NCI-H748 (cell line): ENCODE data around the gene WNT4.

Experiments
- DNase-seq: peaks from one replicate; lab custom pipeline; 2025; ENCODE audit not compliant: unreplicated experiment; lab: John Stamatoyannopoulos, UW

WNT4 gene

DNA sequence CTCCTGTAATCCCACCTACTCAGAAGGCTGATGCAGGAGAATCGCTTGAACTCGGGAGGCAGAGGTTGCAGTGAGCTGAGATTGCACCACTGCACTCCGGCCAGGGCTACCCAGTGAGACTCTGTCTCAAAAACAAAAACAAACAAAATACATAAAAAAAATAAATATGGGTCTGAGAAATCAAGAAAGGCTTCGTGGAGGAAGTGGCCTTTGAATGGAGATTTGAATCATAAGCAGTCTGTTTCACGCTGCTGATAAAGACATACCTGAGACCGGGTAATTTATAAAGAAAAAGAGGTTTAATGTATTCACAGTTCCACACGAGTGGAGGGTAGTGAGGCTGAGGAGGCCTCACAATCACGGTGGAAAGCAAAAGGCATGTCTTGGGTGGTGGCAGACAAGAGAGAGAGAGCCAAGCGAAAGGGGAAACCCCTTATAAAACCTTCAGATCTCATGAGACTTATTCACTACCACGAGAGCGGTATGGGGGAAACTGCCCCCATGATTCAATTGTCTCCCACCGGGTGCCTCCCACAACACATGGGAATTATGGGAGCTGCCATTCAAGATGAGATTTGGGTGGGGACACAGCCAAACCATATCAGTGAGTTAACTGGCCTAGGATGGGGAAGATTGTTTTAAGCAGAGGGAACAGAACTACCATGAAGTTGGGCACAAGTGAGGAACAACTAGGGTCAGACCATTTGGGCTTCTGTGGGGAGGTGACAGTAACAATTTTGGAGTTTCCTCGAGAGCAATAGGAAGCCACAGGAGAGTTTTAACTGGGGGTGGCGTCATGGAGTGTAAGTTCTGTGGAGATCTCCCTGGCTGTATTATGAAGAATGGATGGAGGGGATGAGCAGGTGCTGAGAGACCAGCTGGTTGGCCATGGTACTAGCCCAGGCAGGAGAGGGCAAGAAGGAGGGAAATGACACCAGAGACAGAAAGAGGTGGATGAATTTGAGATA is 22.2 kb upstream of the WNT4 start:
- no peak for DNase-seq

DNA sequence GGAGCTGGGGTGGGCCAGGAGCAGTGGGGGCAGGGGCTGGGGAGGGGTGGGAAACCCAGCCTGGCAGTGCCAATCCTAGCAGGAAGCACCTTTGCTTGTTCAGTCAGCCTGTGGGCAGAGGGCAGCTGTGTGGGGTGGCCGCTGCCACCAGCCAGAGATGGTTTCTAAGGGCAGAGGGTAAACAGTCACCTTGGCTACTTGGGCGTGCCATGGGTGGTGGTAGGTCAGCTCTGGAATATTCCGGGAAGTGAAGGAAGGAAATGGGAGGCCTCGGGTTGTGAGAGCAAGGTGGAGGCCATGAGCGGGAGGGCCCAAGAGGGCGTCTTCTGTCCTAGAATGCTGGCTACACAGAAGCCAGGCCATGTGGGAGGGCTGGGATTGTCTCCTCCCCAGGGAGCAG is 20.7 kb upstream of the WNT4 start:
- DNase-seq: no peak

DNA sequence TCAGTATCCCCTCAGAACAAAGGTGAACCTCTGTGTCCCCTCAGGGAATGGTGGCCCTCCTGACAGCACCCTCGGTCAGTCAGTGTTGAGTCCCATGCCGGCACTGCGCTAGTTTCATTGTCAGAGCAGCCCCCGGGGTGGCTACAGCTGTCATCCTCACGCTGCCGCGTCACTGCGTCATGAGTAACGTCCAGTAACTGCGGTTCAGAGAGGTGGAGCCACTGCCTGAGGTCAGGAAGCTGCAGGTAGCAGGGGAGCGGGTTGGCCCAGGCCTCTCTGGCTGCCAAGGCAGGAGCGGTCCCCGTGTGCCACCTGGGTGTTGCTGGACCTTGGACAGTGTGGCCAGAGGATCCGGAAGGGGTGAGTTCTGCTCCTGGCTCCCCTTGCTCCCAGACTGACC is 20.2 kb upstream of the WNT4 start:
- no peak for DNase-seq

DNA sequence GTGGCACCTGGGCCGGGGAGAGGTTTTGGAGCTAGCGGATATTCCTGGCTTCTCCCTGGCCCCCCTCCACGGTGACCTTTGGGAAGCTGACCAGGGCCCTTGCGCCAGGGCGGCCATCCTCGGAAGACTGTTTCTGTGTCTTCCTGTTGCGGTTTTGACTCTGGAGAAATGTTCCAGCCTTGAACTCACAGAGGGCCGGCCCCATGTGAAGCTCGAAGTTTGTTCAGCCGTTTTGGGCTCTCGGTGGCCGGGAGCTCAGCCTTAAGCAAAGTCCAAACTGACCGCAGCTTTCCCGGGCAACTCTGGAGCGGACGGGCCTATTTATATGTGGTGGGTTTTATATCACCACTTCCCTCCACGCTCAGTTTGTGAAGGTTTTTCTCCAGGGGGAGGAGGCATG is 17.0 kb upstream of the WNT4 start:
- DNase-seq: no peak

DNA sequence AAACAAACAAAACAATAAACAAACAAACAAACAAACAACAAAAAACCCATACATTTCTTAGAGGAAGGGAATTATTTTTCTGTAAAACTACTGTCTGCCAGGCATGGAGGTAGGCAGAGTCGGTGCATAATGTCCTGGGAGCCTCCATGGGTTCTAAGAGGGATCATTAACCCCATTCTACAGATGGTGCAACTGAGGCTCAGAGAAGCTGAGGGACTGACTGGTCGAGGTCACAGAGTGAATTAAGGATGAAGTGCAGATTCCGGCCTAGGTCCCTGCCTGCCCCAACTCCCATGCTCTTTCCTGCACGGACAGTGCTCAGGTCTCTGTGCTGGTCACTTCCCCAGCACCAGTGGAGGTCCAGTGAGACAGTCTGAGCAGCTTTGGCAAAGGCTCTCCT is 15.8 kb upstream of the WNT4 start:
- DNase-seq: no peak

DNA sequence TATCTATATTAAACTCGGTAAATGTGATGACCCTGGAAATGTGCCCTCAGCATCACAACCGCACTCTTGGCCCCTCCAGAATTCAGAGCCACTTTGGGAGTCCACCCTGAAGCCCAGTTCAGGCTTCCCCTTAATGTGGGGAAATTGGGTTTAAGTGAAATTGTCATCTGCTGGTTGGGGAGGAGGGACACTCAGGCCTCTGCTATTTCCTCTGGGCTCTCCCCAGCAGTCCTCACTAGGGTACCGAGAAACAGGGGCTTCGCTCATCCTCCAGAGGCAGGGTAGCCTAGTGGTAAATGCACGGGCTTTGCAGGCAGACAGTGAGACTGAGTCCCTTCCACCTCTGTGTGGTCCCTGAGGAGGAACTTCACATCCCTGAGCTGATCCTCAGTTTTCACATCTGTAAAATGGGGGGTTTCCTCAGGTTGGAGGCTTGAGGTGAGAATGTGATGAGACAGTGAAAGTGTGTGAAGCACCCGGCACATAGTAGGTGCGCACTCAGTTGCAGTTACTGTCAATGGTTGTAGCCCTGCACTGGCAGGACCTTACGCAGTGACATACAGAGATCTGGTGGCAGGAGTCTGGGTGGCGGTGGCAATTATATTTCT is 14.6 kb upstream of the WNT4 start:
- DNase-seq: no peak

DNA sequence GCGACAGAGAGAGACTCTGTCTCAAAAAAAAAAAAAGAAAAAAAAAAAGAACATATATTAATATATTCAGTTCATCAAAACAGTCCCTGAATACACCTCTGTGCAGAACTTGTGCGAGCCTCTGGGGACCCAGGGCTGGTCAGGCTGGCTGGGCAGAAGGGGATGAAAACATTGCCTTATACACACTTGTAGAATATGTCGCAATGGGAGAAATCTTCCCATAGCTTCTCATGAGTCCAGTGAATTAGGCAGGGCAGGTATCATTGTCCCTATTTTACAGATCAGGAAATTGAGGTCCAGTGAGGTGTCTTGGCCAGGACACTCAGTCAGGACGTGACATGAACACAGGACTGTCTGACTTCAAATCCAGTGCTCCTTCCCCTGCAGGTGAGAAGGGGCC is 12.6 kb upstream of the WNT4 start:
- DNase-seq: no peak

DNA sequence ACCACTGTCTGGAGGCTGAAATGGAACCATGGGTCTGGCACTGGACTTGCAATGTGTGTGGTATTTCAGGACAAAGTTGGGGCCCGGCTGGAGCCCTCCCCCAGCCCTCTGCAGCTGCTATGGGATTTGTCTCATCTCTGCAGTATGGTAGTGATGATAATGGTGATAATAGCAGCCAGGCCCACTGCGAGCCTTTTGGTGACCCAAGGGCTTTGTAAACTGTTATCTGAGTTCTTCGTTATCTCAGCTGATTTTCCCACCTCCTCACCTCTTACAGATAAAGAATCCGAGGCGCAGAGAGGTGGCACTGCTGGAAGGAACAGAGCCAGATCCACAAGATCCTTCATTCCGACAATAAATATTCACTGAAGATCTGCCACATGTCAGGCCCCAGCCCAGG is 11.7 kb upstream of the WNT4 start:
- DNase-seq: no peak

DNA sequence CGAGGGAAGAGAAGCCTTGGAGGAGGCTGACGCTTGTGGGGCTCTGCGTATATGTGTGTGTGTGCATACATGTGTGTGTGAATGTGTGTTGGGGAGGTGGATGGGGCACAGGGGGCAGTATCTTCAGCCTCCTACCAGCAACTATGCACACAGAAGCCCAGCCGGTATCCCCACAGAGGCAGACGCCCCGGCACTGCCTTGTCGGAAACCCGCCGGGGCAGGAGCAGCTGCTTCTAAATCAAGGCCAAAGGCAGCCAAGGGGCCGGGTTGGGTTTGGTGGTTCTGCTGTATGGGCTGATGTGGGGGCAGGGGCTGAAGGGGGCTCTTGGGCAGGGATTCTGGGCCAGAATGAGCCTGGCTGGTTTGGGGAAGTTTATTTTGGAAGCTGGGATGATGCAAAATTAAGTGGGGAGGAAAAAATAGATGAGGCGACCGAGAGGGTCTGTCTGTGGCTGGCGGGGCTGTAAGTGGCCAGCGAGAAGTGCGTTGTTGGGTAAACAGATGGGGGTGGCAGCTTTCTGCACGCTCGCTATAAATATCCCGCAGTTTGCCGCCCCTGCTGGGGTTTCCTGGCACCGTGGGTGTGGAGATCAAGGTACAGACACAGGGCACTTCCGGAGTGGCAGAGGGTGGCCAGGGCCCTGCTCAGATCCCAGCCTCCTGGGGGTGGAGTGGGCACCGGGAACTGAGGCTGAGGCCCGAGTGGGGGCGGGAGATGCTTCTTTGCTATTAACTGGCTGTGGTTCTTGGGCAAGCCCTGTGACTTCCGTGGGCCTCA is 11.0 kb upstream of the WNT4 start:
- DNase-seq: no peak

DNA sequence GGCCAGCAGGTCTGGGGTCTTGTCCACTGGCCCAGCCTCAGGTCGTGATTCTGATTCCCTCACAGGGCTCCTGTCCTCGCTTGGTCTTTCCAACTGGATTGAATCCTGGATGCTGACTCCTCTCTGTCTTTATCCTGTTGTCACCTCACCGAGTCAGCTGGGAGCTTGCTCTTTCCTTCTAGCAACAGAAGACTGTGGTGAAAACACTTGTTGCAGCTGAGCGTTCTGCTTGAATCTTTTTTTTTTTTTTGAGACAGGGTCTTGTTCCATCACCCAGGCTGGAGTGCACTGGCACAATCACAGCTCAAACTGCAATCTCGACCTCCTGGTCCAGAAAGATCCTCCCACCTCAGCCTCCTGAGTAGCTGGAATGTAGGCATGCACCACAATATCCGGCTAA is 8.0 kb upstream of the WNT4 start:
- no peak for DNase-seq

DNA sequence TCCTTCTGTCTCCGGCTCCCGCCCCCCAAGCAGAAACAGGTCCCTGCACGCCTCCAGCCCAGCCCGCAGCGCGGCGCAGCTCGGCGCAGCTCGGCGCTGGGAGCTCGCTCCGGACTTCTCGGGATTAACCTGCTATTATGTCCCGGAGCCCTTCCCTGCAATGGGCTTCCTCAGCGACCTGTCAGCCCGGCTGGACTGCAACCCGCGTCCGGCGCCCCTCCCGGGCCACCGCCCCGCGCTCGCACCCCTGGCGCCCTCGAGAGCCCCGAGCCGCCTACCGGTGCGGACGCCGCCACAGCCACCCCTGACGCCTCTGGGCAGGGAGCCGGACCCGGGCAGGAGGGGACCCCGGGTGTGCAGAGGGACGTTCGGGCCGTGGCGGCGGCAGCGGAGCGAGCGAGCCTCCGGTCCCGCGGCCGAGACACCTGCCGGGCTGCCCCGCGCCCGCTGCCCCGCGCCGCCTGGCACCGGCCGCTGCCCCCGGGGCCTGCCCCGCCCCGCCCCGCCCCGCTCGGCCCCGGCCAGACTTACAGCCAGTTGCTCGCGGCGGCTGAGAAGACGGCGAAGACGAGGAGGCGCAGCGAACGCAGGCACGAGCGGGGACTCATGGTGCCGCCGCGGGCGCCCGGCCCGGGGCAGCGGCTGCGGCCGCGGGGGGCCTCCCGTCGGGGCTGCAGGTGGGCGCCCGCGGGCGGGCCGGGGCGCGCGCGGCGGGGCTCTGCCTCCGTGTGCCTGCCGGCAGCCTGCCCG is 407 bp downstream of the WNT4 start:
- peak; percentile 46 for DNase-seq

DNA sequence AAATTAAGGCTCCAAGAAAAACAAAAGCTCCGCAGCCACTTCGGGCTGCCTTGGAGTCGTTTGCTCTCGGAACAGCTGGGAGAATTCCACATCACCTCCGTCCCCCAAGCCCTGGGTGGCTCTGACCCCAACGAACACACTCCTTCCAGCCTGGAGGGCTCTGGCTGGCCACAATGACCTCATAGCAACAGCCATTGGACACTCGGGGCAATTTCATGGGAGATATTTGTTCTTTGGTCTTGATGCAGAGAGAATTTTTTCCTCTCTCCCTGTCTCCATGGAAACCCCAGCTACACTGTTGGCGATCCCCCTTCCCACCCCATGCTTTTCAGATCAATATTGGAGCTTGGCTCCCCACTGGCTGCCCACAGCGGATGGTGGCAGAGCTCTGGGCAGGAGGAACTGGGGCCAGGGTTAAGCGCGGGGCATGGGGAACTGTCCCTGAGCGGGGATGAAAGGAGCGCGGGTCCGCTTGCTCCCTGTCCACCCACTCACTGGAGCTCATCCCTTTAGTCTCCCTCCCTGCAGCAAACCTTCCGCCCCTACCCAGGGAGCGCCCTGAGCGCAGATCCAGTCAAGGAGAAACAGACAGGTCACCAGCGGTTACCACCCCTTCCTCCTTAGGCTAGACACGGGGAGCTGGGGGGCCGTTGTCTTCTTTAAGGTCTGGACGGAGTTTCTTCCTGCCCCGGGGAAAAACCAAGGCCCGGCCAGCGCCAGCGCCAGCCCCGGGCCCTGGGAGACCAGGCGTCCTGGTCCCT is 1.2 kb downstream of the WNT4 start:
- DNase-seq: peak; percentile 53

DNA sequence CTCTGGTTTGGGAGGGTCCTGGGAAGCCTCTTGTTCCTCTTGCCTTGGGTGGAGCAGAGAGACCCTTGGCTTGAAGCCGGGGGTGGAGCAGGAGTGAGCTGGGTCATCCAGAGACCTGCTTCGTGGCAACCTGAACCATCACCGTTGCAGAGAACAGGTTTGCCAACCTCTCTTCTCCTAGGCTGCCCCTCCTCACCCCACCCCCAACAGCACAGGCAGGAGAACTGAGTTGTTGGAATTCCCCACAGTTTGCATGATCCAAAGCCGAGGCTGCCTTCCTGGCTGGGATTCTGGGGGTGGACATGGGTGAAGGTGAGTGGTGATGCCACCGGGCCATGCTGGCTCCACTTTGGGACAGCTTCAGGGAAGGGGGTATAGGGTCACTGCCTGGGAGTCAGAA is 2.2 kb downstream of the WNT4 start:
- no peak for DNase-seq

DNA sequence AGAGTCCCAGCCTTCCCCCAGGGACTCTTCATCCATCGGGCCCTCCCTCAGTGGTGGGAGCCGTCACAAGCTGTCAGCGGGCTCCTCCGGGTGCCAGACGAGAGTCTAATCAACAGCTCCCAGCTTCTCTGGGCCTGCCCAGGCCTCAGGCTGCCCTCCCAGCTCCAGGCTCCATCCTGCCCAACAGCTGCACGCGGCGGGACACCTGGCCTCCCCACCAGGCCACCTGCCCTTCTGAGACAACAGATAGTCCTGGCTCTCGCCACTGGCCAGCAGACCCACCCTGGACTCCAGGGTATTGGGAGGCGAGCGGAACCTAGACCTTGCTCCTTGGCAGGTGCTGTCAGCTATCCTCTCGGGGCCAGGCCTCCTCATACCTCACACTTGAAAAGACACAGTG is 3.1 kb downstream of the WNT4 start:
- peak; percentile 11 for DNase-seq

DNA sequence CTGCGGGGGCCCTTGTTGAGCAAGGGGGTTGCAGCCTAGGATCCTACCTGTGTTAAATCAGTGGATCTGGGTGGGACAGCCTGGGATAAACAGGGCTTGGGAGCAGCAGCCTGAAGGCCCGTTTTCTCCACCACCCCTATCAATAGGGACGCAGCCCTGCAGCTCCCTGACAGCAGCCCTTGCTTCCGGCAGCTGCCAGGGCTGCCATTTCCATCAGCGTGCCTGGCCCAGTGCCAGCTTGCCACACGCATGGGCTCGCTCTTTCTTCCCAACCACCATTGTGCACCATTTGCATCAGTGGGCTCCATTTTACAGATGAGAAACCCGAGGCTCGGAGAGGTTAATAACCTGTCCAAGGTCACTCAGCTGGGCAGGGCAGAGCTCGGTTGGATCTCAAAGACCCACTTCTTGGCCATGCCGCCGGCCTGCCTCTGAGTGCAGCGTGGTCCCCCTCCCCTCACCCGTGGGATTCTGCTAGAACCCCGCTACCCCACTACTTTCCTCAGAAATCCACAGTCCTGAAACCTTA is 3.8 kb downstream of the WNT4 start:
- DNase-seq: peak; percentile 40

DNA sequence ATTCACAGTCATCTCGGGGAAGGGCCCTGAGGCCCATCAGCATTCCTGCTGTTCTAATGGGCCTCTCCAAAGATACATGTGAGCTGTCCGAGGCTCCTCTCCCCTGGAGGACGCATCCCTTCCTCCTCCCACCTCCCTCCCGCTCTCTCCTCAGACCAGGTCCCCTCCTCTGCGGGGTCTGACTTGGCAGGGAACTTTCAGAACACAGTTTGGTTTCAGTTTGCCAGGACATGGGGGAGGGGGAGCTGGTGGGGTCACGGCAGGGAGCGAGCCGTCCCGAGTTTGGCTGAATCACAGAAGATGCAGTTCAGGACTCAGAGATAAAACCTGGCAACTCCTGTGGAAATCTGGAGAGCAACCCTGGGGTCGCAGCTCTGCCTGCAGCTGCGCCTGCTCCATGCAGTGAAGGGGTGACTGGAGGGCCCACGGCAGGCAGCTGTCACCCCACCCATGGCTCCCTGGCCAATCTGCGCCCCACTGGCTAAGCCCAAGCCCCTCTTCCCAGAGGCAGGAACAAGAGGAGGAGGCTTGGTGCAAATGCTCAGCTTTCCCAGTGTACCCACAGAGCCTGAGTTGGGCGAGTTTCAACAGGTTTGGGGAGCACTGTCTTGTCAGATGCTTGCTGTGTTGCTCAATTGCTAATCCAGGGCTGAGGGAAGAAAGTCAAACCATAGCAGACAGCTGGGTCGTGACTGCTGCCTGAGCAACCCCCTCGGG is 5.7 kb downstream of the WNT4 start:
- DNase-seq: no peak

DNA sequence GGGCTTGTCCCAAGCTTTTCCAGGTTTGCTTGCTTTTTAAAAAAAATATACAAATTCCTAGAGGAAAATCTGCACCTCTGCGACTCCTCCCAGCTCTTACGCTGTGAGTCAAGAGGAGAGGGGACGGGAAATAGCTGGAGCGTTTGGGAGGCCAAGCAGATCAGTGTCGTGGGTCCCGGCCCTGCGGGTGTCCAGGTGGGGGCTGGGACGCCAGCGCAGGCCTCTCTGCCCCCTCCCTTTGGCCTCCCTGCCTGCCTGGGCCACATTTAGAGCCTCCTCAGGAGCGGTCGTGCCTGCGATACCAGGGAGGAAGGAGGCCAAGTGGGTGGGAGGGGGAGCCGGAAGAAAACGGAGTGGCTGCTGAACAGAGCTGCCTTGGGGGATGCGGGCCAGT is 9.0 kb downstream of the WNT4 start:
- DNase-seq: no peak

DNA sequence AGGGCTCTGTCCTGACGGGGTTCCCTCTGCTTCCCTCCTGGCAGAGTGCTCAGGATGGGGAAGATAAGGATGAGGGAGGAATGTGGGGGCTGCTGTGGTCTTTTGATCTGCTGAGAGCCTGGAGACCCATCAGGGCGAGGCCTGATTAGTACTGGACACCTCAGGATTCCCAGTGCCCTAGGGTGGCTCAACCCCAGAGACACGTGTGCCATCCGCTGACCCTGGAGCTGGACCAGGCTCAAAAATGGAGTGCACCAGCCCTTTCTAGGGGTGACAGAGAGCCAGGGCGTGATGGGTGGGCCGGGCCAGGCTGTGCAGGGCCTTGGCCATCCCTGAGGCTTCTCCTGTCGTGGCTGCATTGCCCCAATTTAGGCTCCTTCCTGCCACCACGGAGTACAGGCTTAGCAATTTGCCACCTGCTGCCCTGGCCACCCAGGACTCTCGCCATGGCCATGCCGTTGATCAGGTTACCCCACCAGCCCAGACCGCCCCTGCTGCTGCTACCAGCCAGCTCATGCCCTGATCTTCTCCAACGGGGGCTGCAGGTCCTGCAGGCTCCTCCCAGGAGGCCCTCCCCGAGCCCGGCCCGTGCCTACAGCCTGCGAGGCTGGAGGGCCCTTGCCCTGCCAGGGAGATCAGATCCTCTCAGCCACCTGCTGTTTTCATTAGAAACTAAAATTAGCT is 9.5 kb downstream of the WNT4 start:
- no peak for DNase-seq
